GM12892 (cell line): ENCODE measurements around the gene HLA-F.

Source experiments
- POLR2A ChIP-seq: IDR thresholded peaks from 2 replicates; pipeline ENCODE4 v1.6.1; 2011; ENCODE audit warnings: low read depth, low read length, control low read depth
- POLR2AphosphoS5 ChIP-seq: IDR thresholded peaks from 2 replicates; pipeline ENCODE4 v1.6.1; 2011; ENCODE audit warnings: low read depth, low read length, control low read depth

DNA sequence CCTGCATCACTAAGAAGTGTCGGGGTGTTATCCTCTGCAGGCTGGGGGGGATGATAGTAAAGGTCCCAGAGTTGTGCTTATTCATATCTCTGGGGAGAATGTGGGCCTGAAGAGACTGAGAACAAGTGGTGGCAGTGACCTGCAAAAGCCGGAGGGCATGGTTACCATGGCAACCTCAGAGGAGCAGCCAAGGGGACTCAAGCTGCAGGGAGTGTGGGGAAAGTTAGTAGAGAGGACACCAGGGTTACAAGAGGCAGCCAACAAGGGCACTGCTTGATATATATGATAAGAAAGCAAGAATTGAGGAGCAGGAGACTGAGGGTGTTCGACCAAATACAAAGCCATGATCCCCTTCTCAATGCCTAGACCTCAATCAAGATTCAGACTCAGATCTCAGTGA, 46.1 kb downstream of the HLA-F start:
- no peak for TF ChIP-seq POLR2AphosphoS5
- TF ChIP-seq POLR2A: no peak
